Measurements from ENCODE around the gene WNT6.

DNA sequence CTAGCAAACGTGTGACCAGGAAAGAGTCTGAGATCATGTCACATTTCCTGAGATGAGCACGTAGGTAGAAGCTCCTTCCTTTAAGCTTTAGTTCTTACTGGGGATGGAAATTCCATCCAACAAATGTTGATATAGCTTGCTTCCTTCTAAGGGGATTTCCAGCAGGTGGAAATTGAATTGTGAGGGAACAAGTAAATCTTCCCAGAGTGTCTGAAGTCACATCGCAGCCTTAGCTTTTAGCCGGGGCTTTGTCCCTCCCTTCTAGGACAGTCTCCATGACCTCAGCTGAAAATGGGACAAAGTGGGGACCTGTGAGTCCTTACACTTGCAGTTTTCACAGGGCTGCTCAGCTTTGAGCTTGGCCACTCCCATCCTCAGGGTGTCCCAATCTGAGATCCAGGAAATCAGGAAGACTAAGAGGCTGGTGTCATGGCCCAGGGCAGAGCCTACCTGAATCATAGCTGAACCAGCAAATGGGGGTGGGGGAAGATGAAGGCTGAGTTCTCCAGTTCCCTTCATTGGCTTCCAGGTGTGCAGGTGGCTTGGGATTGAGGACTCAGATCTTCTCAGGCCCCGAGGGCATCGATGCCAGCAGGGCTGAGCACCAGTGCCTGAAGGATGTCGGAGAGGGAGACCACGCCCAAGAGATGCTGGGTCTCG lies 36.3 kb upstream of the WNT6 start:
- no peak for TF ChIP-seq POLR2A (IDR thresholded peaks at IDR 0.05)
- TF ChIP-seq, protein P1, sequence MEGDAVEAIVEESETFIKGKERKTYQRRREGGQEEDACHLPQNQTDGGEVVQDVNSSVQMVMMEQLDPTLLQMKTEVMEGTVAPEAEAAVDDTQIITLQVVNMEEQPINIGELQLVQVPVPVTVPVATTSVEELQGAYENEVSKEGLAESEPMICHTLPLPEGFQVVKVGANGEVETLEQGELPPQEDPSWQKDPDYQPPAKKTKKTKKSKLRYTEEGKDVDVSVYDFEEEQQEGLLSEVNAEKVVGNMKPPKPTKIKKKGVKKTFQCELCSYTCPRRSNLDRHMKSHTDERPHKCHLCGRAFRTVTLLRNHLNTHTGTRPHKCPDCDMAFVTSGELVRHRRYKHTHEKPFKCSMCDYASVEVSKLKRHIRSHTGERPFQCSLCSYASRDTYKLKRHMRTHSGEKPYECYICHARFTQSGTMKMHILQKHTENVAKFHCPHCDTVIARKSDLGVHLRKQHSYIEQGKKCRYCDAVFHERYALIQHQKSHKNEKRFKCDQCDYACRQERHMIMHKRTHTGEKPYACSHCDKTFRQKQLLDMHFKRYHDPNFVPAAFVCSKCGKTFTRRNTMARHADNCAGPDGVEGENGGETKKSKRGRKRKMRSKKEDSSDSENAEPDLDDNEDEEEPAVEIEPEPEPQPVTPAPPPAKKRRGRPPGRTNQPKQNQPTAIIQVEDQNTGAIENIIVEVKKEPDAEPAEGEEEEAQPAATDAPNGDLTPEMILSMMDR (IDR thresholded peaks at IDR 0.05): no peak
